HG02763 (cell line): ENCODE measurements around the gene STK32C.

ENCODE experiments used
- ATAC-seq: cut with Tn5 transposase; IDR thresholded peaks from one replicate; pipeline ENCODE4 v1.9.1; 2021; ENCODE audit warnings: mild to moderate bottlenecking, moderate library complexity; ENCODE audit not compliant: unreplicated experiment

STK32C gene

GRCh38 chr10:132202070-132202970, 105.4 kb downstream of the STK32C start:
- no peak for ATAC-seq

- no peak for ATAC-seq
These were observed 106.4 kb downstream of the STK32C start for GRCh38 chr10:132201111-132201969.

GRCh38 chr10:132200344-132201110, 107.2 kb downstream of the STK32C start:
- no peak for ATAC-seq

GRCh38 chr10:132199854-132200311, 107.9 kb downstream of the STK32C start:
- no peak for ATAC-seq

GRCh38 chr10:132199268-132199853, 108.4 kb downstream of the STK32C start:
- no peak for ATAC-seq

- no peak for ATAC-seq
These were observed 109.2 kb downstream of the STK32C start for GRCh38 chr10:132198381-132199181.

- no peak for ATAC-seq
These were observed 109.7 kb downstream of the STK32C start for GRCh38 chr10:132198068-132198370.

- no peak for ATAC-seq
These were observed 110.3 kb downstream of the STK32C start for GRCh38 chr10:132197271-132198067.

- no peak for ATAC-seq
These were observed 111.3 kb downstream of the STK32C start for GRCh38 chr10:132196178-132197113.

- ATAC-seq, result no peak
These were observed 112.2 kb downstream of the STK32C start for GRCh38 chr10:132195366-132196075.

GRCh38 chr10:132194726-132195125, 113.0 kb downstream of the STK32C start:
- no peak for ATAC-seq

GRCh38 chr10:132193907-132194552, 113.7 kb downstream of the STK32C start:
- ATAC-seq, result no peak

GRCh38 chr10:132192991-132193665, 114.6 kb downstream of the STK32C start:
- ATAC-seq, result no peak

GRCh38 chr10:132192076-132192975, 115.4 kb downstream of the STK32C start:
- ATAC-seq, result no peak

- no peak for ATAC-seq
These were observed 117.8 kb downstream of the STK32C start for GRCh38 chr10:132189810-132190422.
